Neural cell (in vitro differentiated cells): ENCODE results near the gene SENP3. TPM values are rescaled to one million over a fixed set of nuclear protein-coding genes. Genes with fewer than 3 reads are reported as not detected.
A peak's percentile ranks its signal among the peaks of the same experiment; 100 is the strongest.

Source experiments
- H2AFZ ChIP-seq: fragments of 200-600, 300-800 bp; sonication (generic), shearing (Covaris generic); 2 replicates; pipeline ENCODE4 v1.6.0; 2014; ENCODE audit warnings: low read depth, mild to moderate bottlenecking, antibody characterized with exemption, low read length, moderate library complexity
- H3F3A ChIP-seq: fragments of 200-600 bp; shearing (Covaris generic); 2 replicates; pipeline ENCODE4 v1.6.1; 2016; ENCODE audit warnings: mild to moderate bottlenecking, moderate library complexity, mixed read lengths, antibody characterized with exemption, low read length; ENCODE audit not compliant: insufficient read depth, poor library complexity, severe bottlenecking
- H3K27ac ChIP-seq: fragments of 200-600, 300-800 bp; sonication (generic), shearing (Covaris generic); 2 replicates; pipeline ENCODE4 v1.5.1; 2014; ENCODE audit warnings: mild to moderate bottlenecking, low read length, moderate library complexity
- H3K27me3 ChIP-seq: fragments of 300-800, 200-600 bp; sonication (generic), shearing (Covaris generic); 2 replicates; pipeline ENCODE4 v1.6.0; 2014; ENCODE audit warnings: mild to moderate bottlenecking, low read depth, low read length, moderate library complexity; ENCODE audit not compliant: insufficient read depth
- H3K36me3 ChIP-seq: fragments of 300-800, 200-600 bp; sonication (generic), shearing (Covaris generic); 2 replicates; pipeline ENCODE4 v1.5.1; 2014; ENCODE audit warnings: mild to moderate bottlenecking, antibody characterized with exemption, low read length, moderate library complexity; ENCODE audit not compliant: insufficient read depth
- H3K4me2 ChIP-seq: fragments of 300-800, 200-600 bp; sonication (generic), shearing (Covaris generic); 2 replicates; pipeline ENCODE4 v1.6.0; 2014; ENCODE audit warnings: mild to moderate bottlenecking, low read length
- H3K4me3 ChIP-seq: fragments of 300-800, 200-600 bp; sonication (generic), shearing (Covaris generic); 2 replicates; pipeline ENCODE4 v1.5.1; 2014; ENCODE audit warnings: mild to moderate bottlenecking, low read length, moderate library complexity
- H3K79me2 ChIP-seq: fragments of 200-600 bp; shearing (Covaris generic); replicated peaks from 2 replicates; pipeline ENCODE4 v1.6.0; 2014; ENCODE audit warnings: mild to moderate bottlenecking, low read length, moderate library complexity; ENCODE audit not compliant: insufficient read depth
- H3K9ac ChIP-seq: fragments of 300-800, 200-600 bp; sonication (generic), shearing (Covaris generic); 2 replicates; pipeline ENCODE4 v1.6.1; 2016; ENCODE audit warnings: mild to moderate bottlenecking, low read length, mixed read lengths
- H3K9me2 ChIP-seq: fragments of 200-600 bp; shearing (Covaris generic); 2 replicates; pipeline ENCODE4 v1.6.1; 2016; ENCODE audit warnings: mild to moderate bottlenecking, low read length, mixed read lengths; ENCODE audit not compliant: insufficient read depth
- H3K9me3 ChIP-seq: fragments of 200-600, 300-800 bp; sonication (generic), shearing (Covaris generic); 2 replicates; pipeline ENCODE4 v1.6.1; 2016; ENCODE audit warnings: mild to moderate bottlenecking, mixed run types, low read length, moderate library complexity, mixed read lengths
- H4K20me1 ChIP-seq: fragments of 200-600 bp; shearing (Covaris generic); 2 replicates; pipeline ENCODE4 v1.6.1; 2016; ENCODE audit warnings: mild to moderate bottlenecking, mixed run types; ENCODE audit not compliant: insufficient read depth
- EP300 ChIP-seq: fragments of 450-650 bp; conservative IDR thresholded peaks from 2 replicates; pipeline ENCODE4 v1.6.1; 2014; ENCODE audit warnings: antibody characterized with exemption, mild to moderate bottlenecking, moderate library complexity; ENCODE audit not compliant: poor library complexity, severe bottlenecking
- EZH2 ChIP-seq: fragments of 200-600, 300-800 bp; shearing (Covaris generic), sonication (generic); IDR thresholded peaks from 2 replicates; pipeline ENCODE4 v1.6.1; 2014; ENCODE audit warnings: antibody characterized with exemption, low read length, borderline replicate concordance, mild to moderate bottlenecking; ENCODE audit not compliant: insufficient read depth, poor library complexity, severe bottlenecking
- MXI1 ChIP-seq: fragments of 450-650 bp; conservative IDR thresholded peaks from 2 replicates; pipeline ENCODE4 v1.6.1; 2014; ENCODE audit warnings: antibody characterized with exemption, mild to moderate bottlenecking; ENCODE audit not compliant: poor library complexity, severe bottlenecking
- POLR2AphosphoS5 ChIP-seq: IDR thresholded peaks from 2 replicates; pipeline ENCODE4 v1.6.1; 2012
- RAD21 ChIP-seq: fragments of 450-650 bp; conservative IDR thresholded peaks from 2 replicates; pipeline ENCODE4 v1.6.1; 2014; ENCODE audit warnings: antibody characterized with exemption, mild to moderate bottlenecking, moderate library complexity
- SMC3 ChIP-seq: fragments of 450-650 bp; conservative IDR thresholded peaks from 2 replicates; pipeline ENCODE4 v1.6.1; 2014; ENCODE audit warnings: antibody characterized with exemption, mild to moderate bottlenecking, moderate library complexity; ENCODE audit not compliant: poor library complexity
- TAF1 ChIP-seq: IDR thresholded peaks from 2 replicates; pipeline ENCODE4 v1.6.1; 2012; ENCODE audit warnings: low read depth
- polyA plus RNA-seq: library from polyadenylated mRNA; depleted of rRNA; stranded (reverse); fragments of >200 nt; gene quantifications from 2 replicates; pipeline ENCODE4 v1.2.3, GENCODE V29; 2014
- TF ChIP-seq, protein P1 (sequence below): IDR thresholded peaks from 2 replicates; pipeline ENCODE4 v1.6.1; 2012; ENCODE audit warnings: borderline replicate concordance
- TF ChIP-seq, protein P2 (sequence below): fragments of 450-650 bp; IDR thresholded peaks from 2 replicates; pipeline ENCODE4 v1.5.1; 2014; ENCODE audit warnings: antibody characterized with exemption, mild to moderate bottlenecking, moderate library complexity; ENCODE audit not compliant: poor library complexity, severe bottlenecking

The SENP3 gene
- polyA plus RNA-seq, 1 donor from 2014 or later = 151 TPM

DNA sequence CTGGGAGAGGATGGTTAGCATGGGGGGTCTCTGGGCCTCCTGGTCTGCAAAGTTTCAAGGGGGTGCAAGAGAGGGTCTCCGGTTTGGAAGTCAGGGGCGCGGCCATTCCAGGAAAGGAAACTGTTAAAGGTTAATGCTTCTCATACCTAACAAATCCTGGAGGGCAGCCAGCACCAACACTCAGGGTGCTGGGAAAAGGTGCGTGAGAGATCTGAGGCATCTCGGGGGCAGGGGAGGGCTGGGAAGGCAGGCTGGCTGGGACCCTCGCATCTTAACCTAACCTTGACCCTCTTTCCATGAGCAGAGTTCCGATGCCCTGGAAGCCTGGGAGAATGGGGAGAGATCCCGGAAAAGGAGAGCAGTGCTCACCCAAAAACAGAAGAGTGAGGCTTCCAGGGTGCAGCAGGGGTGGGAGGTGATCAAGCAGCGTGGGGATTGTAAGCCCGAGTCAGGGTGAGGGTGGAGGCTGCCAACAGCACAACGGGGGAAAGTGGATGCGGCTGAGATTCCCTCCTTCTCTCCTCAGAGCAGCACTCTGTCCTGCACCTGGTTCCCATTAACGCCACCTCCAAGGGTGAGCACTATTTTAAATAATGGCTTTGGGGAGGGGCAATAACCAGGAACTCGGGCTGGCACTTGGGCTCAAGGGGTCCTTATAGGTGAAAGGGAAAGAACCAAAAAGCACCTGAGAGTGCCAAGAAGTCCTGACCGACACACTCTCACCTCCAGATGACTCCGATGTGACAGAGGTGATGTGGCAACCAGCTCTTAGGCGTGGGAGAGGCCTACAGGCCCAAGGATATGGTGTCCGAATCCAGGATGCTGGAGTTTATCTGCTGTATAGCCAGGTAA lies 2.2 kb upstream of the SENP3 start:
- H3K36me3 ChIP-seq = no peaks in the 10 kb centered on the region
- H3F3A ChIP-seq = no peaks in the 10 kb centered on the region
- H3K4me2 ChIP-seq = no peak overlapping the region
- no peaks in the 10 kb centered on the region for H3K9me3 ChIP-seq
- no peak overlapping the region for H3K27ac ChIP-seq
- H4K20me1 ChIP-seq = no peaks in the 10 kb centered on the region
- no peaks in the 10 kb centered on the region for H3K27me3 ChIP-seq
- H3K9ac ChIP-seq = peak overlapping the region; percentile 19
- no peak overlapping the region for H2AFZ ChIP-seq
- no peaks in the 10 kb centered on the region for H3K9me2 ChIP-seq
- peaks cover 18% of the 10 kb centered on the region for H3K79me2 ChIP-seq
- peak overlapping the region; percentile 90 for H3K4me3 ChIP-seq
- TF ChIP-seq MXI1 (no peak), RAD21 (no peak), EZH2 (no peak), POLR2AphosphoS5 (no peak), EP300 (no peak), SMC3 (no peak), TAF1 (no peak)
- TF ChIP-seq, protein P1, sequence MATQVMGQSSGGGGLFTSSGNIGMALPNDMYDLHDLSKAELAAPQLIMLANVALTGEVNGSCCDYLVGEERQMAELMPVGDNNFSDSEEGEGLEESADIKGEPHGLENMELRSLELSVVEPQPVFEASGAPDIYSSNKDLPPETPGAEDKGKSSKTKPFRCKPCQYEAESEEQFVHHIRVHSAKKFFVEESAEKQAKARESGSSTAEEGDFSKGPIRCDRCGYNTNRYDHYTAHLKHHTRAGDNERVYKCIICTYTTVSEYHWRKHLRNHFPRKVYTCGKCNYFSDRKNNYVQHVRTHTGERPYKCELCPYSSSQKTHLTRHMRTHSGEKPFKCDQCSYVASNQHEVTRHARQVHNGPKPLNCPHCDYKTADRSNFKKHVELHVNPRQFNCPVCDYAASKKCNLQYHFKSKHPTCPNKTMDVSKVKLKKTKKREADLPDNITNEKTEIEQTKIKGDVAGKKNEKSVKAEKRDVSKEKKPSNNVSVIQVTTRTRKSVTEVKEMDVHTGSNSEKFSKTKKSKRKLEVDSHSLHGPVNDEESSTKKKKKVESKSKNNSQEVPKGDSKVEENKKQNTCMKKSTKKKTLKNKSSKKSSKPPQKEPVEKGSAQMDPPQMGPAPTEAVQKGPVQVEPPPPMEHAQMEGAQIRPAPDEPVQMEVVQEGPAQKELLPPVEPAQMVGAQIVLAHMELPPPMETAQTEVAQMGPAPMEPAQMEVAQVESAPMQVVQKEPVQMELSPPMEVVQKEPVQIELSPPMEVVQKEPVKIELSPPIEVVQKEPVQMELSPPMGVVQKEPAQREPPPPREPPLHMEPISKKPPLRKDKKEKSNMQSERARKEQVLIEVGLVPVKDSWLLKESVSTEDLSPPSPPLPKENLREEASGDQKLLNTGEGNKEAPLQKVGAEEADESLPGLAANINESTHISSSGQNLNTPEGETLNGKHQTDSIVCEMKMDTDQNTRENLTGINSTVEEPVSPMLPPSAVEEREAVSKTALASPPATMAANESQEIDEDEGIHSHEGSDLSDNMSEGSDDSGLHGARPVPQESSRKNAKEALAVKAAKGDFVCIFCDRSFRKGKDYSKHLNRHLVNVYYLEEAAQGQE = no peak
- TF ChIP-seq, protein P2, sequence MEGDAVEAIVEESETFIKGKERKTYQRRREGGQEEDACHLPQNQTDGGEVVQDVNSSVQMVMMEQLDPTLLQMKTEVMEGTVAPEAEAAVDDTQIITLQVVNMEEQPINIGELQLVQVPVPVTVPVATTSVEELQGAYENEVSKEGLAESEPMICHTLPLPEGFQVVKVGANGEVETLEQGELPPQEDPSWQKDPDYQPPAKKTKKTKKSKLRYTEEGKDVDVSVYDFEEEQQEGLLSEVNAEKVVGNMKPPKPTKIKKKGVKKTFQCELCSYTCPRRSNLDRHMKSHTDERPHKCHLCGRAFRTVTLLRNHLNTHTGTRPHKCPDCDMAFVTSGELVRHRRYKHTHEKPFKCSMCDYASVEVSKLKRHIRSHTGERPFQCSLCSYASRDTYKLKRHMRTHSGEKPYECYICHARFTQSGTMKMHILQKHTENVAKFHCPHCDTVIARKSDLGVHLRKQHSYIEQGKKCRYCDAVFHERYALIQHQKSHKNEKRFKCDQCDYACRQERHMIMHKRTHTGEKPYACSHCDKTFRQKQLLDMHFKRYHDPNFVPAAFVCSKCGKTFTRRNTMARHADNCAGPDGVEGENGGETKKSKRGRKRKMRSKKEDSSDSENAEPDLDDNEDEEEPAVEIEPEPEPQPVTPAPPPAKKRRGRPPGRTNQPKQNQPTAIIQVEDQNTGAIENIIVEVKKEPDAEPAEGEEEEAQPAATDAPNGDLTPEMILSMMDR = no peak

DNA sequence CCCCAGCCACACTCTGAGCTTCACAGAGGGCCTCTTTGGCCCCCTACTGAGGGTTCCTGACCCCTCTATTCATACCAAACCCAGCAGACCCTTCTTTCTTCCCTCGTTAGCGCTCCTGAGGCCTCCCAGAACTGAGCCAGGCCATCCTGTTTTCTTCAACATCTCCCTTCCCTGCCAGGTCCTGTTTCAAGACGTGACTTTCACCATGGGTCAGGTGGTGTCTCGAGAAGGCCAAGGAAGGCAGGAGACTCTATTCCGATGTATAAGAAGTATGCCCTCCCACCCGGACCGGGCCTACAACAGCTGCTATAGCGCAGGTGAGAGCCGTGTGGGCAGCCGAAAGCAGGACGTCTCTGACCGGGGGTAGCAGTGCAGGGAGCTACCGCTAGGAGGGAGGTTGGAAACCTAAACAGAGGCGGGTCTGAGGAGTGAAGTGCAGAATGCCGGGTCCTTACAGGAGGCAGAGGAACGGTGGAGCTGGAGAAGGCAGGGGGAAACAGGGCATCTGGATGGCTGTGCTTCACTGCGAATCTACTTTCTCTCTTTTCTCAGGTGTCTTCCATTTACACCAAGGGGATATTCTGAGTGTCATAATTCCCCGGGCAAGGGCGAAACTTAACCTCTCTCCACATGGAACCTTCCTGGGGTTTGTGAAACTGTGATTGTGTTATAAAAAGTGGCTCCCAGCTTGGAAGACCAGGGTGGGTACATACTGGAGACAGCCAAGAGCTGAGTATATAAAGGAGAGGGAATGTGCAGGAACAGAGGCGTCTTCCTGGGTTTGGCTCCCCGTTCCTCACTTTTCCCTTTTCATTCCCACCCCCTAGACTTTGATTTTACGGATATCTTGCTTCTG lies 1.3 kb upstream of the SENP3 start:
- Histone ChIP-seq H3K9me3 (no peaks in the 10 kb centered on the region), H4K20me1 (no peaks in the 10 kb centered on the region), H3K9ac (peak overlapping the region; percentile 89), H3K4me3 (peak overlapping the region; percentile 90), H2AFZ (peak overlapping the region; percentile 79), H3K79me2 (peaks cover 18% of the 10 kb centered on the region), H3K27ac (peak overlapping the region; percentile 92), H3K27me3 (no peaks in the 10 kb centered on the region), H3K36me3 (no peaks in the 10 kb centered on the region), H3K9me2 (no peaks in the 10 kb centered on the region), H3K4me2 (peak overlapping the region; percentile 81), H3F3A (no peaks in the 10 kb centered on the region)
- TF ChIP-seq POLR2AphosphoS5 = peak; percentile 30
- TF ChIP-seq EP300 = no peak
- TF ChIP-seq, protein P2 = peak; percentile 61
- TF ChIP-seq, protein P1 = peak; percentile 15
- TF ChIP-seq RAD21 = no peak
- peak; percentile 31 for TF ChIP-seq TAF1
